22Rv1 (cell line): ENCODE data around the gene PSTPIP2.

ENCODE experiments used
- CTCF ChIP-seq: fragments of 450-650 bp; IDR thresholded peaks from 2 replicates; pipeline ENCODE4 v1.5.1; 2017; ENCODE audit warnings: mild to moderate bottlenecking
- ZFX ChIP-seq: fragments of 450-650 bp; IDR thresholded peaks from 2 replicates; pipeline ENCODE4 v1.6.1; 2017; ENCODE audit warnings: antibody characterized with exemption, borderline replicate concordance

- TF ChIP-seq CTCF = no peak
- no peak for TF ChIP-seq ZFX
Observed at GRCh38 chr18:45945669-45946068, 126.4 kb downstream of the PSTPIP2 start.
